H9 (cell line): ENCODE results near the gene TRAFD1. TPM values are rescaled to one million over a fixed set of nuclear protein-coding genes. Genes with fewer than 3 reads are reported as not detected.

Source experiments
- DNase-seq: peaks from one replicate; pipeline ENCODE4 v3.0.0-alpha.2; 2017
- H2AFZ ChIP-seq: one replicate; pipeline ENCODE4 v1.6.1; 2013; ENCODE audit warnings: mild to moderate bottlenecking, low read length, control low read depth, moderate library complexity
- H2AK5ac ChIP-seq: 2 replicates; pipeline ENCODE4 v1.6.1; 2013; ENCODE audit warnings: low read length, control low read depth, mixed read lengths; ENCODE audit not compliant: insufficient read length
- H2BK120ac ChIP-seq: one replicate; pipeline ENCODE4 v1.6.1; 2013; ENCODE audit warnings: low read depth, mild to moderate bottlenecking, low read length, control low read depth, inconsistent platforms; ENCODE audit not compliant: poor library complexity, severe bottlenecking
- H2BK12ac ChIP-seq: 2 replicates; pipeline ENCODE4 v1.6.1; 2013; ENCODE audit warnings: low read length, control low read depth, mixed read lengths, low read depth; ENCODE audit not compliant: insufficient read length
- H2BK15ac ChIP-seq: 2 replicates; pipeline ENCODE4 v1.6.1; 2013; ENCODE audit warnings: low read depth, low read length, control low read depth
- H2BK20ac ChIP-seq: one replicate; pipeline ENCODE4 v1.6.1; 2013; ENCODE audit warnings: low read depth, mild to moderate bottlenecking, low read length, control low read depth, inconsistent platforms; ENCODE audit not compliant: poor library complexity, severe bottlenecking
- H2BK5ac ChIP-seq: 2 replicates; pipeline ENCODE4 v1.6.1; 2013; ENCODE audit warnings: low read length, control low read depth, mixed read lengths; ENCODE audit not compliant: insufficient read length
- H3K14ac ChIP-seq: 2 replicates; pipeline ENCODE4 v1.6.1; 2013; ENCODE audit warnings: low read length, control low read depth; ENCODE audit not compliant: insufficient read depth
- H3K18ac ChIP-seq: 2 replicates; pipeline ENCODE4 v1.6.1; 2013; ENCODE audit warnings: low read depth, mild to moderate bottlenecking, mixed read lengths, low read length, control low read depth; ENCODE audit not compliant: insufficient read length
- H3K23ac ChIP-seq: 2 replicates; pipeline ENCODE4 v1.6.1; 2013; ENCODE audit warnings: low read length, control low read depth, mixed read lengths, low read depth; ENCODE audit not compliant: insufficient read length
- H3K23me2 ChIP-seq: 2 replicates; pipeline ENCODE4 v1.6.1; 2013; ENCODE audit warnings: low read depth, mild to moderate bottlenecking, mixed read lengths, low read length, control low read depth; ENCODE audit not compliant: insufficient read length, poor library complexity, severe bottlenecking
- H3K27ac ChIP-seq: 2 replicates; pipeline ENCODE4 v1.5.1; 2013; ENCODE audit warnings: low read length, control low read depth, mixed read lengths, low read depth; ENCODE audit not compliant: insufficient read length
- H3K27me3 ChIP-seq: 2 replicates; pipeline ENCODE4 v1.6.1; 2013; ENCODE audit warnings: low read length, control low read depth, inconsistent platforms; ENCODE audit not compliant: insufficient read depth
- H3K4ac ChIP-seq: 2 replicates; pipeline ENCODE4 v1.6.1; 2013; ENCODE audit warnings: low read depth, mild to moderate bottlenecking, control low read depth, inconsistent platforms, low read length, moderate library complexity
- H3K4me1 ChIP-seq: 2 replicates; pipeline ENCODE4 v1.6.1; 2013; ENCODE audit warnings: low read length, control low read depth, inconsistent platforms; ENCODE audit not compliant: insufficient read depth
- H3K4me2 ChIP-seq: 2 replicates; pipeline ENCODE4 v1.6.1; 2013; ENCODE audit warnings: low read length, control low read depth, mixed read lengths; ENCODE audit not compliant: insufficient read length, insufficient read depth
- H3K56ac ChIP-seq: 2 replicates; pipeline ENCODE4 v1.6.1; 2013; ENCODE audit warnings: low read depth, mild to moderate bottlenecking, mixed read lengths, low read length, control low read depth; ENCODE audit not compliant: insufficient read length
- H3K79me1 ChIP-seq: 2 replicates; pipeline ENCODE4 v1.6.1; 2013; ENCODE audit warnings: low read depth, mild to moderate bottlenecking, moderate library complexity, low read length, control low read depth, inconsistent platforms; ENCODE audit not compliant: insufficient read depth, poor library complexity, severe bottlenecking
- H3K79me2 ChIP-seq: 2 replicates; pipeline ENCODE4 v1.6.1; 2013; ENCODE audit warnings: low read length, control low read depth, inconsistent platforms; ENCODE audit not compliant: insufficient read depth
- H3K9ac ChIP-seq: 2 replicates; pipeline ENCODE4 v1.6.1; 2013; ENCODE audit warnings: low read length, control low read depth, mixed read lengths; ENCODE audit not compliant: insufficient read length; ENCODE audit errors: extremely low read depth
- H3K9me3 ChIP-seq: one replicate; pipeline ENCODE4 v1.6.1; 2013; ENCODE audit warnings: low read depth, low read length, inconsistent platforms; ENCODE audit not compliant: control insufficient read depth
- H3T11ph ChIP-seq: one replicate; pipeline ENCODE4 v1.6.1; 2013; ENCODE audit warnings: mild to moderate bottlenecking, low read length, control low read depth, inconsistent platforms
- H4K20me1 ChIP-seq: one replicate; pipeline ENCODE4 v1.6.1; 2013; ENCODE audit not compliant: control insufficient read depth, insufficient read length, insufficient read depth
- H4K5ac ChIP-seq: 2 replicates; pipeline ENCODE4 v1.6.1; 2013; ENCODE audit warnings: low read depth, mild to moderate bottlenecking, mixed read lengths, low read length, control low read depth; ENCODE audit not compliant: insufficient read length
- H4K8ac ChIP-seq: replicated peaks from 2 replicates; pipeline ENCODE4 v1.6.1; 2013; ENCODE audit warnings: low read length, control low read depth, mixed read lengths, low read depth; ENCODE audit not compliant: insufficient read length
- H4K91ac ChIP-seq: 2 replicates; pipeline ENCODE4 v1.6.1; 2013; ENCODE audit warnings: low read depth, mild to moderate bottlenecking, moderate library complexity, mixed read lengths, low read length, control low read depth; ENCODE audit not compliant: insufficient read length
- H3K27ac Mint-ChIP-seq, 3 experiments: 2 replicates in 2 of 3; 3 replicates in 1 of 3; pipeline ENCODE4 v1.8.0; 2020 to 2021; ENCODE audit warnings: mixed read lengths in 3 of 3, mild to moderate bottlenecking in 1 of 3, moderate library complexity in 1 of 3
- H3K27me3 Mint-ChIP-seq: 2 replicates; pipeline ENCODE4 v1.8.0; 2021; ENCODE audit warnings: low read depth, mild to moderate bottlenecking, moderate library complexity, mixed read lengths
- H3K36me3 Mint-ChIP-seq, 3 experiments: 2 replicates in 2 of 3; 3 replicates in 1 of 3; pipeline ENCODE4 v1.8.0; 2020 to 2021; ENCODE audit warnings: low read depth in 3 of 3, mixed read lengths in 3 of 3; ENCODE audit not compliant: insufficient read depth in 1 of 3
- H3K4me1 Mint-ChIP-seq, 2 experiments: 2 replicates each; pipeline ENCODE4 v1.8.0; 2020; ENCODE audit warnings: mixed read lengths in 2 of 2
- H3K4me3 Mint-ChIP-seq, 2 experiments: 2 replicates in 1 of 2; 3 replicates in 1 of 2; pipeline ENCODE4 v1.8.0; 2020 to 2021; ENCODE audit warnings: mild to moderate bottlenecking in 2 of 2, mixed read lengths in 2 of 2, moderate library complexity in 1 of 2
- H3K9me3 Mint-ChIP-seq, 2 experiments: 2 replicates in 1 of 2; 3 replicates in 1 of 2; pipeline ENCODE4 v1.8.0; 2020; ENCODE audit warnings: mild to moderate bottlenecking in 2 of 2, mixed read lengths in 2 of 2, moderate library complexity in 1 of 2
- WGBS: extraction: QIAGEN DNeasy Blood & Tissue Kit; methylation state at CpG from one replicate; pipeline ENCODE4 v1.1.7; 2013; ENCODE audit warnings: missing lambda C conversion rate, low lambda C conversion rate, mixed read lengths; ENCODE audit not compliant: insufficient read length; ENCODE audit errors: extremely low coverage; 5-methylcytosine and 5-hydroxymethylcytosine counted together
- total RNA-seq: library from RNA; stranded (reverse); gene quantifications from 2 replicates; pipeline ENCODE4 v1.2.1, GENCODE V29; 2021
- TF ChIP-seq, protein P1 (sequence below): fragments of 200-600 bp; sonication (generic); conservative IDR thresholded peaks from 3 replicates; pipeline ENCODE4 v1.8.0; 2021; ENCODE audit warnings: antibody characterized with exemption, mild to moderate bottlenecking

The TRAFD1 gene
- total RNA-seq, 1 experiment from 2014 or later: 32.0 TPM

DNA sequence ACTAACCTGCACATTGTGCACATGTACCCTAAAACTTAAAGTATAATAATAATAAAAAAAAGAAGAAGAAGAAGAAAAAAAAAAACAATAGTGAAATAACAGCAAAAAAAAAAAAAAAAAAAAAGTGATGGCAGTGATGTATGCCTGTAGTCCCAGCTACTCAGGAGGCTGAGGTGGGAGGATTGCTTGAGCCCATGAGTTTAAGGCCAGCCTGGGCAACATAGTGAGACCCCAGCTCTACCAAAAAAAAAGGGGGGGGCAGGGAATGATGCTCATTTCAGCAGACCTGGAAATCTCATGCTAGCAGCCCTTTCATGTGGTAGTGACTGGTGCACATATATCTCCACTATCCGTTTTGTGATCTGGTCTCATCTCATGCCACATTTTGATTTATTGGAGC lies 20.8 kb downstream of the TRAFD1 start:
- H3K27me3 ChIP-seq: no peaks in the 10 kb centered on the region
- no peak overlapping the region for H2BK20ac ChIP-seq
- no peak overlapping the region for H3T11ph ChIP-seq
- DNase-seq: no peak
- H3K18ac ChIP-seq: no peak overlapping the region
- H3K23me2 ChIP-seq: no peaks in the 10 kb centered on the region
- H3K4me2 ChIP-seq: no peak overlapping the region
- H2BK15ac ChIP-seq: no peak overlapping the region
- no CpG with 5 or more reads among the region's 1 CpG for WGBS
- no peak overlapping the region for H2AFZ ChIP-seq
- H4K8ac ChIP-seq: no peak overlapping the region
- no peaks in the 10 kb centered on the region for H3K9me3 Mint-ChIP-seq
- H4K5ac ChIP-seq: no peak overlapping the region
- TF ChIP-seq, protein P1, sequence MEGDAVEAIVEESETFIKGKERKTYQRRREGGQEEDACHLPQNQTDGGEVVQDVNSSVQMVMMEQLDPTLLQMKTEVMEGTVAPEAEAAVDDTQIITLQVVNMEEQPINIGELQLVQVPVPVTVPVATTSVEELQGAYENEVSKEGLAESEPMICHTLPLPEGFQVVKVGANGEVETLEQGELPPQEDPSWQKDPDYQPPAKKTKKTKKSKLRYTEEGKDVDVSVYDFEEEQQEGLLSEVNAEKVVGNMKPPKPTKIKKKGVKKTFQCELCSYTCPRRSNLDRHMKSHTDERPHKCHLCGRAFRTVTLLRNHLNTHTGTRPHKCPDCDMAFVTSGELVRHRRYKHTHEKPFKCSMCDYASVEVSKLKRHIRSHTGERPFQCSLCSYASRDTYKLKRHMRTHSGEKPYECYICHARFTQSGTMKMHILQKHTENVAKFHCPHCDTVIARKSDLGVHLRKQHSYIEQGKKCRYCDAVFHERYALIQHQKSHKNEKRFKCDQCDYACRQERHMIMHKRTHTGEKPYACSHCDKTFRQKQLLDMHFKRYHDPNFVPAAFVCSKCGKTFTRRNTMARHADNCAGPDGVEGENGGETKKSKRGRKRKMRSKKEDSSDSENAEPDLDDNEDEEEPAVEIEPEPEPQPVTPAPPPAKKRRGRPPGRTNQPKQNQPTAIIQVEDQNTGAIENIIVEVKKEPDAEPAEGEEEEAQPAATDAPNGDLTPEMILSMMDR: no peak
- H3K27ac ChIP-seq: no peak overlapping the region
- H3K4me1 Mint-ChIP-seq: no peaks in the 10 kb centered on the region
- H3K56ac ChIP-seq: no peak overlapping the region
- H2BK120ac ChIP-seq: no peak overlapping the region
- peaks cover 26 to 67% (median 48%) of the 10 kb centered on the region in 3 experiments; a peak in 6 of 7 replicates for H3K36me3 Mint-ChIP-seq
- H3K79me2 ChIP-seq: no peaks in the 10 kb centered on the region
- no peak overlapping the region for H3K14ac ChIP-seq
- H4K91ac ChIP-seq: no peak overlapping the region
- H3K27me3 Mint-ChIP-seq: no peaks in the 10 kb centered on the region
- H2BK12ac ChIP-seq: no peak overlapping the region
- no peaks in the 10 kb centered on the region for H3K79me1 ChIP-seq
- H3K4me3 Mint-ChIP-seq: no peak overlapping the region
- H3K9me3 ChIP-seq: no peaks in the 10 kb centered on the region
- H3K9ac ChIP-seq: no peak overlapping the region
- H3K27ac Mint-ChIP-seq: no peak overlapping the region
- no peak overlapping the region for H3K4ac ChIP-seq
- no peak overlapping the region for H2BK5ac ChIP-seq
- no peak overlapping the region for H2AK5ac ChIP-seq
- no peaks in the 10 kb centered on the region for H4K20me1 ChIP-seq
- no peak overlapping the region for H3K23ac ChIP-seq
- H3K4me1 ChIP-seq: no peaks in the 10 kb centered on the region
